HG03575 (cell line): ENCODE measurements around the gene ORAI2.
"Not testable (repeated sequence)": the region's sequence is repeated elsewhere in the genome, so short reads cannot be mapped to it uniquely, and the experiment has no call there.

Source experiments
- ATAC-seq: cut with Tn5 transposase; IDR thresholded peaks from one replicate; pipeline ENCODE4 v1.9.1; 2021; ENCODE audit not compliant: unreplicated experiment, insufficient number of reproducible peaks, low FRiP score; ENCODE audit errors: extremely low read depth

The ORAI2 gene

DNA sequence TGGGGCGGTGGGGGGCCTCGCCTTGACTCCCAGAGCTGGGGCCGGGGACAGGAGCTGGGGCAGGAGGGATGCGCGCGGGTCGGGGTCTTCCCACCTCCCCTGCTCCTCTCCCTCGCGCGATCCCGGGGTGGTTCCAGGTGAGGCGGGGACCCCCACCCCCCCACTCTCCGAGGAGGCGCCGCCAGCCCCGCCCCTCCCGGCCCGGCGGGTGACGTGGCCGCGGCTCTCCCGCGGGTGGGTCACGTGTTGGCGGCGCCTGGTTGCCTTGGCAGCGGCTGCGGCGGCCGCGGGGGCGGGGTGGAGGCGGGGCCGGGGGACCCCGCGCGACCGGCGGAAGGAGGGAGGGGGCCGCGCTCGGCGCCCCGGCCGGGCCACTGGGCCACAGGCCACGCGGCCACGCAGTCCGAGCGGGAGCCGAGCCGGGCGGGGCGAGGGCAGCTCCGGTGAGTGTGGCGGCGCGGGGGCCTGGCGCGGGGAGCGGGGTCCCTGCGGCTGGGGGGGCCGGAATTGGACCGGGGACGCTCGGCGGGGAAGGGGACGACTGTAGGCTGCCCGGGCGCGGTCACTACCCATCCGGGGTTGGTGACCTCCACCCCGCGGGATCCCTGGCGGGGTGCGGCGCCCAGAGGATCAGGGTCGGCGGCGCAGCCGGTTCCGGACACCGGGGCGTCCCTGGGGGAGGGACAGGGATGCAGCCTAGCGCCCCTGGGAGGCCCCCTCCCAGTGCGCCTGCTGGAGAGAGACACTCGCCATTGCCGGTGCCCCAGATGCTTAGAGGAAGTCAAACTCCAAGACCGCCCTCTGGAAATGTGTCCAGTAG lies at the start of gene ORAI2:
Gene ORAI2 (plus strand): TSS at position 357 of the 820 bp plus-strand sequence. CDS start 5,382 bp downstream, outside the sequence.
- ATAC-seq: no peak

GRCh38 chr7:102387064-102387463 lies 46.3 kb upstream of the ORAI2 start:
- ATAC-seq: no peak

DNA sequence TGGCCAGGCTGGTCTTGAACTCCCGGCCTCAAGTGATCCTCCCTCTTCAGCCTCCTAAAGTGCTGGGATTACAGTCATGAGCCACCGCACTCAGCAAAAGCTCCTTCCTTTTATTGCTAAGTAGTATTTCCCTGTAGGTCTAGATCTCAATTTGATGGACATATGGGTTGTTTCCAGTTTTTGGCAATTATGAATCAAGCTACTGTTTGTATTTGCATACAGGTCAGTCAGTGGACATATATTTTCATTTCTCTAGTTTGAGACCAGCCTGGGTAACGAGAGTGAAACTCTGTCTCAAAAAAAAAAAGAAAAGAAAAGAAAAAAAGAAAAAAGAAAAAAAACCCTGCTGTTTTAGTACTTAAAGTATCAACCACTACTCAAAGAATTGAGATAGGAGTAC lies 43.6 kb upstream of the ORAI2 start:
- no peak for ATAC-seq

- ATAC-seq: no peak
Measured at GRCh38 chr7:102390697-102391484, 42.5 kb upstream of the ORAI2 start.

DNA sequence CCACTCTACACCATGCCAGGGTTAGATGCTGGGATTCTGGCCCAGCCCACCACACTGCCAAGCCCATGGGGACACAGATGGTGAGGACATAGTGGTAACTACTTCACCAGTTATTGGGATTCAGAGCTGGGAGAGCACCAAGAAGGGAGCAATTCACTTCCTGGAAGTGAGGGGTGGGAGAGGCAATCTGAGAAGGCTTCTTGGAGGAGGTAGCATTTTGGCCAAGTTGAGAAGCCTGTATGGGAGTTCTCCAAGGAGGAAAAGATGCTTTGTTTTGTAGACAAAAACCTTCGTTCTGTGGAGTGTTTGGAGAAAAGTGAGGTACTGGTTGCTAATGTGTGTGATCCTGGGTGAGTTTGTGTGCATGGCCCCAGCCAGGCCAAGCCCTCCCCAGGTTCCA lies 41.0 kb upstream of the ORAI2 start:
- no peak for ATAC-seq

DNA sequence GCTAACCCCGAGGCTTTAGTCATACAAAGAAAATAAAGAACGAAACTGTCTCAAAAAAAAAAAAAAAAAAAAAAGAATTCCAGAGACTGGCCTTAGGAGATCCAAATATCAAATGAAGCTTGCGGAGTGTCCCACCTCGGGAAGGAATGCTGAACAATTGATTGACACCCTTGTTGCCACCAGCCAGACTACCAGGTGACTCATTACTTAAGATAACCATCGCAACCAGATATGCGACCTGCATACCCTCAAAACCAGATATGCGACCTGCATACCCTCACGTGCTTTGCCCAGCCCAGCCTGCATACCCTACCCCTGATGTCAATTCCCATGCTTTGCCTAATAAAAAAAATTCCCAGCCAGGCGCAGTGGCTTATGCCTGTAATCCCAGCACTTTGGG lies 39.9 kb upstream of the ORAI2 start:
- ATAC-seq: no peak

- ATAC-seq: no peak
Measured at GRCh38 chr7:102395592-102395872, 37.8 kb upstream of the ORAI2 start.

- ATAC-seq: peak; percentile 86
Measured at GRCh38 chr7:102395873-102396709, 37.3 kb upstream of the ORAI2 start, which contains the start of gene PRKRIP1. PRKRIP1 (plus strand) TSS chr7:102396363; CDS start chr7:102396412, 49 bp downstream.

GRCh38 chr7:102396710-102397019 lies 36.7 kb upstream of the ORAI2 start:
- ATAC-seq: no peak

- ATAC-seq: no peak
Measured at GRCh38 chr7:102398543-102398942, 34.8 kb upstream of the ORAI2 start.

DNA sequence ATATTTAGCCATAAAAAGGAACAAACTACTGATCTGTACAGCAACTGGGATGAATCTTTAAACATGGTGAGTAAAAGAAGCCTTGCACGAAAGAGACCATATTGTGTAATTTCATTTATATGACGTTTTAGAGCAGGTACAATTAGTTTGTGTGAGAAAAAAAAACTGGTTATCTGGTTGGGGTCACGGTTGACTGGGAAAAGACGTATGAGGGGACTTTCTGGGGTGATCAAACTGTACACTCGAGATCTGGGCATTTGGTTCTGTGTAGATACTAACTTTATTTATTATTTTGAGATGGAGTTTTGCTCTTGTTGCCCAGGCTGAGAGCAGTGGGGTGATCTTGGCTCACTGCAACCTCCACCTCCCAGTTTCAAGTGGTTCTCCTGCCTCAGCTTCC lies 33.0 kb upstream of the ORAI2 start:
- ATAC-seq: no peak

GRCh38 chr7:102403563-102403962 lies 29.8 kb upstream of the ORAI2 start:
- no peak for ATAC-seq

DNA sequence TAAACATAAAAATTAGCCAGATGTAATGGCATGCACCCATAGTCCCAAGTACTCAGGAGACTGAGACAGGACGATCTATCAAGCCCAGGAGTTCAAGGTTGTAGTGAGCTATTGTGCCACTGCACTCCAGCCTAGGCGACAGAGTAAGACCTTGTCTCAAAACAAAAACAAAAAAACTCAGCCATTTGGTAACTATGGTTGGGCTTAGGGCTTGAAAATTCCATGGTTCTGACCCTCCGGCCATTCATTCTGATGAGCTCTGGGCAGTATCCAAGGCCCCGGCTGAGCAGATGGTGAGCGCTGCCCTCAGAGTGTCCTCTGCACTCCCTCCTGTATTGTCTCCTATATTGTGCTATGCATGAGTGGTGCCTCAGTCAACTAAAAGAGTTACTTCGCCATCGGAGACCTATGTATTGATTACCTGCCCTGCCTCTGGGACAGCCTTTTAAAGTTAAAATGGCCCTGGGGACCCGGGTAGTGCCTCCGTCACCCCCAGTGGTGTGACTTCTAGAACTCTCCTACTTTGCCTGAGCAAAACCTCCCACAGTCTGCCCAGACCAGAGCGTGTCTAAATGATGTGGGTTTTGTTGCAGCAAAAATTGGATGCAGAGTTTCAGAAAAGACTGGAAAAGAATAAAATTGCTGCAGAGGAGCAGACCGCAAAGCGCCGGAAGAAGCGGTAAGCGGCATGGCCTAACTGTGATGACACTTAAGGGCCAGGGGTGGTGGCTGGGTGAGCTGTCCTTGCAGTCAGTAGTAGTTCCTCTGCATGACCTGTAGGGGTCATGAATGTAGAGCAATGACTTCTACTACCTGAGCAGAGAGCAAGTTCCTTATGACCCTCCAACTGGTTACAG lies 29.1 kb upstream of the ORAI2 start:
- ATAC-seq: no peak

DNA sequence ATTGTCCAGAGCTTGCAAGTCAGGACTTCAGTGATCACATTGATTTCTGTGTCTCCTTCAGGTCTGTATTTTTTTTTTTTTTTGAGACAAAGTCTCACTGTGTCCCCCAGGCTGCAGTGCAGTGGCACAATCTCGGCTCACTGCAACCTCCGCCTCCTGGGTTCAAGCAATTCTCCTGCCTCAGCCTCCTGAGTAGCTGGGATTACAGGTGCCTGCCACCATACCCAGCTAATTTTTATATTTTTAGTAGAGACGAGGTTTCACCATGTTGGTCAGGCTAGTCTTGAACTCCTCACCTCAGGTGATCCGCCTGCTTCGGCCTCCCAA lies 28.6 kb upstream of the ORAI2 start:
- ATAC-seq: not testable (repeated sequence)

- no peak for ATAC-seq
Measured at GRCh38 chr7:102407910-102408309, 25.5 kb upstream of the ORAI2 start.

- ATAC-seq: not testable (repeated sequence)
Measured at GRCh38 chr7:102408530-102408929, 24.8 kb upstream of the ORAI2 start.

DNA sequence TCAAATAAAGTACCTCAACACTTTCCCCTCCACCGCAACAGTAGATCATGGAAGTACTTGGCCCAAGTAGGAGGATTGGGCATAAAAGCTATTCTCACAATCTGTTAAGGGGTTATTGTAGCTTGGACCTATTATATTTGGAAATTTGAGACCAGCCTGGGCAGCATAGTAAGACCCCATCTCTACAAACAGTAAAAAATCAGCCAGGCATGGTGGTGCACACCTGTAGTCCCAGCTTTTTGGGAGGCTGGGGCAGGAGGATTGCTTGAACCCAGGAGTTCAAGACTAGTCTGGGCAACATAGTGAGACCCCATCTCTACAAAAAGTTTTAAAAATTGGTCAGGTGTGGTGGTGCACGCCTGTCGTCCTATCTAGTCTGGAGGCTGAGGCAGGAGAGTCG lies 24.0 kb upstream of the ORAI2 start:
- no peak for ATAC-seq

DNA sequence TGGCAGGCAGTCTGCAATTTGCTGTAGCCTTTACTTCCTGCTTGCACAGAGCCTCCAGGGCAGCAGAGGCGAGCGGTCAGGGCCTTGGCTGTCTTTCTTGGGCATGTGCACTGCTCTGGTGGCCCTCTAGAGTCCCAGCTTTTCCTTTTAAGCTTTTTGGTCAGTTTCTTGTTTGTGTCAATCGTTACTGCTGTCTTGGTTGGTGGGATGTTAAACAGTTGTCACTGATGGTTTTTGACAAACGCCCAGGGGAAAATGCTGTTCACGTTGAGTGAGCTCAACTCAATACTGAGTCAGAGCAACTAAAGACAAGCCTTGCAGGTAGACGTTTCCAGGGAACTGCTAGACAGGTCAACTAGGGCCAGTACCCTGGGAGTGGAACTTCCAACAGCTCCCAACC lies 23.3 kb upstream of the ORAI2 start:
- ATAC-seq: no peak

GRCh38 chr7:102410918-102411317 lies 22.5 kb upstream of the ORAI2 start:
- no peak for ATAC-seq
